Thyroid gland (tissue), 4 donors: ENCODE measurements around the gene ANKRD26.

Source experiments
- CTCF ChIP-seq, 6 experiments: fragments of 200-600 bp in 3 of 6; fragments of 450-650 bp in 3 of 6; sonication (generic) in 3 of 6; IDR thresholded peaks; one replicate each; pipeline ENCODE4 v1.5.1; 2016 to 2019; ENCODE audit warnings: antibody characterized with exemption in 6 of 6, mild to moderate bottlenecking in 2 of 6, inconsistent platforms in 1 of 6, moderate library complexity in 1 of 6
- POLR2A ChIP-seq, 2 donors: fragments of 450-650 bp; IDR thresholded peaks; one replicate each; pipeline ENCODE4 v1.6.1; 2017; ENCODE audit warnings: antibody characterized with exemption in 2 of 2, mild to moderate bottlenecking in 2 of 2, moderate library complexity in 1 of 2

- no peak for TF ChIP-seq POLR2A (IDR thresholded peaks at IDR 0.05)
- TF ChIP-seq CTCF (IDR thresholded peaks at IDR 0.05): no peak
Observed at GRCh38 chr10:27134371-27134770, 34.1 kb upstream of the ANKRD26 start.
